HPDE6-E6E7 (cell line): ENCODE results near the gene OMA1.
"Not testable (repeated sequence)": the region's sequence is repeated elsewhere in the genome, so short reads cannot be mapped to it uniquely, and the experiment has no call there.

ENCODE experiments used
- DNase-seq: peaks from one replicate; pipeline ENCODE4 v3.0.0; 2011; ENCODE audit warnings: missing footprints; ENCODE audit errors: extremely low spot score

OMA1 gene

DNA sequence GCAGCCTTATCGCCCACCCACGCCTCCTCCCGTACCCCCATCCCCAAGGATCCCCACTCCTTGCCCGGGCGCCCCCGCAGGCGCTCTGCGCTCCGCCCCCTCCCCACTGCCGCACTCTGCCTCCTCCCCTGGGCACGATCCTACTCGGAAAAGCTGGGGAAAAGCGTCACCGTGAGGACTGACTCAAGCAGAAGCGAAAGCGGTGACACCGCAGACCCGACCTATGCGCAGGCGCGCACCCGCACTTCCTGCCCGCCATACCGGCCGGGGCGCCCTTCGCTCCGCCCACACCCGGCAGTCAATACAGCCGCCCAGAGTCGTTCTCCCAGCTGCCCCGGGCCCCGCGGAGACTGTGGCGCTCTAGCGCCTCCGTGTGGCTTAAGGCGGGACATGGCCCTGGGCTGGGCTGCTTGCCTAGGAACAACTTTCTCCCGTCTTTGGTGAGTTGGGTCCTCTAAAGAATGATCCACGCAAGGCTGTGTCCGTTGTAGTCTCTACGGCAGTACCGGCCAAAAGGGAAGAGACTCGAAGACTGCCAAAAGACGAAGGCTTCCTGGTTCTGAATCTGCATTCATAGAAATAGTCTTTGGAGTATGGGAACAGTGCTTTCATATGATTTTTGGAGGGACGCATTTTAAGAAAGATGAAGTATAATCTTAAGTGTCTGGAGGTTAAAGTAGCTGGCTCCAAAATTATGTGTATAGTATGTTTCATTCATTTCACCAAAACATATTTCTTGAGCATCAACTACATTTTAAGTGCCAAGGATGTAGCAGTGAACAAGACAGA lies at the start of gene OMA1:
Gene OMA1, minus strand, starts transcription at position 207 of the 789 bp plus-strand sequence. CDS start 7,432 bp downstream, outside the sequence.
- peak; percentile 87 for DNase-seq

DNA sequence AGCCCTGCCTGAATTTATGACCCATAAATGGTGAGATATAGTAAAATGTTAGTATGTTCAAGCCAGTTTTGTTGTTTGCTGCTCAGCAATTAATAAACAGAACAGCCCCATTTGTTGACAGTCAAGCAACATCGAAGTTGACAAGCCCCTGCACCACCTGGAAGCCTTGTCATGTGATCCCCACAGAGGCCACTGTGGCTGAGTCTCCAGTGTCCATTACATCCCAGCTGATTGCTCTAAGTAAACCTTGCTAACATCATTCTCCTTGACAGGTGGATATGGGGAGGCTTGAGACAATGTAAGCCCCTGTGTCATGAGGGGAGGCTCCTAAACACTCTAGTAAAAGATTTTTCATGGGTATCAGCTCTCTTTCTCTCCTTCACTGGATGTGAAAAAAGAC lies 48.0 kb upstream of the OMA1 start:
- DNase-seq: no peak

GRCh38 chr1:58592522-58593134 lies 46.1 kb upstream of the OMA1 start:
- peak; percentile 91 for DNase-seq

GRCh38 chr1:58591806-58592205 lies 45.3 kb upstream of the OMA1 start:
- DNase-seq: no peak

DNA sequence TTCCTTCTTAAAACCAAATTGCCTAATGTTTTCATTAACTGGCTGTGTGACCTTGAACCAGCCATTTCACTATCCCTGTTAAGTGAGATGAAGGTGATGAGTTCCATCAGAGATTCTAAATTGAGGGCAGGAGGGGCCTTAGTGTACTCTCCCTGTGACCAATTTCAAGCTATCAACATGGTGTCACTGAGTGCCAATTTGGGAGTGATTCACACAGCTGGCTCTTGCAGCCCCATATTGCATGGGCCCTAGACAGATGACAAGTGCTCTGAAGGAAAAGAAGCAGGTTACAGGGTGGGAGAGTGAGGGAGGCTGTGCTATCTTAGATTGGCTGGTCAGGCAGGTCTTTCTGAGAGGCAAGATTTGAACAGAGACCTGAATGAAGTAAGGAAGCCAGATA lies 43.5 kb upstream of the OMA1 start:
- DNase-seq: no peak

GRCh38 chr1:58588396-58588795 lies 41.9 kb upstream of the OMA1 start:
- no peak for DNase-seq

GRCh38 chr1:58587667-58588066 lies 41.1 kb upstream of the OMA1 start:
- no peak for DNase-seq

DNA sequence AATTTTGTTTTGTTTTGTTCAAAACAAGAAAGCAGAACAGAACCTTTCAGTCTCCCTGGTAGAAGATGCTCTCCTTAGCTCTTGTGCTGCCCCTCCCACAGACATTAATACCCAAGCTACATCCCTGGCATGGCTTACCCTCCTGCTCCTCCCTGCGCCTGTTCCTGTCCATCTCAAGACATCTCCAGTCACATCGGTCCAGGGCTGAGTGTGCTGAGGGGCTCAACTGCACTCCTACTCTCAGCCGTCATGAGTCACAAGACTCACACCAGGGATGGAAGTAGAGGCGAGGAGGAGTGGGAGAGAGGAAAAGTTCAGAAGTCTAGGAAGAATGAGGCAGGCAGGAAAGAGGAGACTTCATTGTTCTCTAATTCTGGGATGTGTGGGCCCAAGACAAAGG lies 39.7 kb upstream of the OMA1 start:
- DNase-seq: no peak

DNA sequence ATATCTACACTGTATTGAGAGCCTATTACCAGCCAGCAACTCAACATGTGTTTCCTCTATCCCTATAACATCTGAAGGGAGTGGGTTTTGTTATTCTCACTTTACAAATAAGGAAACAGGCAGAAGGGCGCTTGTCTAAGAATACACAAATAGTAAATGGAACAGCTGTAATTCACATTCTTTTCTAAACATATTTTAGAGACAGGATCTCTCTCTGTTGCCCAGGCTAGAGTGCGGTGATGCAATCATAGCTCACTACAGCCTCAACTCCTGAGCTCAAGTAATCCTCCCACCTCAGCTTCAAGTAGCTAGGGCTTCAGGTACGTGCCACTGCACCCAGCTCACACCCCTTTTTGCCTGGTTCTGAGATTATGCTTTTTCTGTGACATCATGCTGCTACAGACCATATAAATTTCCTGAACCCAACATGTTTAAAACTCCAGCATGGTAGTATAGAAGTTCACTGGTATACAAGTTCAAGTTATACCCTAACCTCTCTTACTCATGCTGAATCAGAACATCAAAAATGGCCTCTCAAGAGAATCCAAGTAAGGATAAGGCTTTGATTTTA lies 39.1 kb upstream of the OMA1 start:
- no peak for DNase-seq

GRCh38 chr1:58585166-58585565 lies 38.6 kb upstream of the OMA1 start:
- DNase-seq: no peak

DNA sequence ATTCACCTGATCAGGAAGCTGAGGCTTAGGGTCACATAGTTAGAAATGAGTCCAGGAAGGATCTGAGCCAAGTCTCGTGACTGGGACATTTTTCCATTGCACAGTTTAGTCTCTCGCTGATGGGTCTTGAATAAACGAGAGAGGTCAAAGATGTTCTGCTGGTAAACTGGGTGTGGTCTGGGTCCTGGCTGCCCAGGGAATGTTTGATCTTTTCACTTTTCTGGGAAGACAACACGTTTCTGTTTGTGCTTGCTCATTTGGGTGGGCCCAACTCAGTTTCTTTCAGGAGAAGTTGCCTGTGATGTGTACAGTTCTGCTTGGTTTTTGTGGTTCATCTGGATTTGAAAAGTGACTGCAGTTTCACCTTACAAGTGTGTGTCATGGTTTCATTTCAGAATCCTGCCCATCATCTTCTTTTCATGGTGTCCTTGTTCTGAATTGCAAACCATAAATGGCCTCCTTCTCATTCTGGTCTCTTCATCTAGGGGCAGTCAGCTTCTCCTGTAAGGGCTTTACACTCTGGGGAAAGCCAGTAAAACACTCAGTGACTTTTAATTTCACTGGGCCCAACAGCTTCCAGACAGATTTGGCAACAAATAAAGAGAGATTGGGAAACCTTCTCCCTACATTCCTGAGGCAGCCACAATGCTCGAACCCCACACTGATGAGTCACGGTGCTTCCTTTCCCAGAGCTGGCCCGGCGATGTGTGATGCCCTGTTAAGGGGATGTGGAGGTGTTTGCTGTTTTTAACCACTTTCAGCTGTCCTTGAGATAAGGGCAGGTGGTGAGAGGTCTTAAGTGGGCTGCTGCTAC lies 37.8 kb upstream of the OMA1 start:
- peak; percentile 85 for DNase-seq

- no peak for DNase-seq
Measured at GRCh38 chr1:58583496-58583895, 37.0 kb upstream of the OMA1 start.

DNA sequence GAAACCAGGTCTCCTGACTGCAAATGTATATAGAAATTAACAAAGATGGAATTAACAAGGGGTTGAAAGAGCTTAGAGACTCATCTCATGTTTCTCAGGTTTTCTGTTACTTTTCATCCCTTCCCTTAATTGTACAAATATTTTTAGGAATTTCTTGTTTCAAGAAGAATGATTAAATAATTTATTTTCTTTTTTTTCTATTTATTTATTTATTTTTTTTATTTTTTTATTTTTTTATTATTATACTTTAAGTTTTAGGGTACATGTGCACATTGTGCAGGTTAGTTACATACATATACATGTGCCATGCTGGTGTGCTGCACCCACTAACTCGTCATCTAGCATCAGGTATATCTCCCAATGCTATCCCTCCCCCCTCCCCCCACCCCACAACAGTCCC lies 35.6 kb upstream of the OMA1 start:
- DNase-seq: not testable (repeated sequence)

DNA sequence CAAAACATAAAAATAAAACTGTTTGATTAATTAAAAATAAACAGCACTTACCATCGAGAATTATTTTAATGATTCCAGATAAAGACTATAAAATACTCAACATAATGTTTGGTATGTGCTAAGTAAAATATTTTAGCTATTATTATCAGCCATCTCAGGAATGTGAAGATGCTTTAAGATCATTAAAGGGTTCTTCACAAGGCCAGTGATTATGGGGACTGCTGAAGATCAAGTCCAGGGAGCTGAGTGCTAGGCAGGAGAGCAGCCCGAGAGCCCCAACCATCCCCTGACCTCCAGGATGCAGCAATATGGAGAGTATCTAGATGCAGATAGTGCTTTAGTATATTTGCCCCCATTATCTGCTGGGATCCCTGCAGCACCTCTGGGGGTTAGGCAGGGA lies 35.1 kb upstream of the OMA1 start:
- DNase-seq: no peak

DNA sequence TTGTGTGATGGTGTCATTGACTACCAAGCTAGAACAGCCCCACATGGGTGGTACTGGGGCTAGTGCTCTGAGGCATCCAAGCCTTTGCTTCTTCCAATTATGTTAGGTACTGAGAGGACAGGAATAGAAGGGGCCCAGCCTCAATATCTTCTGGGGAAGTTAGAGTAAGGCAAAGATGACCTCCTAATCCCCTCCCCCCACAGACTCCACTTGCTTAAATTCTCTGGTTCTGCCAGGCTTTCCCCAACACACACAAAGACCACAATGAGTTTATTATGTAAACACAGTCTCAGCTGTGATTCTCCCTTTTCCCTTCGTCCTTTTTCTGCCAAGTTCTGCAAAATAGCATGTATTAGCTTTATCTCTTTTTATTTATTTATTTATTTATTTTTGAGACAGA lies 33.7 kb upstream of the OMA1 start:
- DNase-seq: no peak

DNA sequence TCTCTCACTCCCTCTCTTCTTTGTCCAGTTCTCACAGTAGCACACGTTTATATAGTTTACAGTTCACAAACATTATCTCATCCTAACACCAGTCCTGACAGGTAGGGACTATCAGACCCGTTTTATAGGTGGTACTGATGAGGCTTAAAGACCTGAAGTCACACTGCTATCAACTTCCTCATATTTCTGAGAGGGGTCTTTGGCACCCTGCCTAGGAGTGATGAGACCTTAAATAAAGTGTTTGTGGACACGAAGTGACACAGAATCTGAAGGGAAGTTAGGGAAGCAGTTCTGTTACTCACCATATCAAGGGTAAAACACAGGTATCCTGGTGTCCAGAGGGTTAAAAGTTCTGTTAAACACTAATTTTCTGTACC lies 31.1 kb upstream of the OMA1 start:
- no peak for DNase-seq

- DNase-seq: peak; percentile 77
Measured at GRCh38 chr1:58576727-58577653, 30.5 kb upstream of the OMA1 start, which contains the start of gene TACSTD2. Gene TACSTD2 (minus strand): TSS chr1:58577252. CDS start chr1:58577156, 96 bp downstream.

GRCh38 chr1:58576325-58576726 lies 29.8 kb upstream of the OMA1 start:
- DNase-seq: no peak

DNA sequence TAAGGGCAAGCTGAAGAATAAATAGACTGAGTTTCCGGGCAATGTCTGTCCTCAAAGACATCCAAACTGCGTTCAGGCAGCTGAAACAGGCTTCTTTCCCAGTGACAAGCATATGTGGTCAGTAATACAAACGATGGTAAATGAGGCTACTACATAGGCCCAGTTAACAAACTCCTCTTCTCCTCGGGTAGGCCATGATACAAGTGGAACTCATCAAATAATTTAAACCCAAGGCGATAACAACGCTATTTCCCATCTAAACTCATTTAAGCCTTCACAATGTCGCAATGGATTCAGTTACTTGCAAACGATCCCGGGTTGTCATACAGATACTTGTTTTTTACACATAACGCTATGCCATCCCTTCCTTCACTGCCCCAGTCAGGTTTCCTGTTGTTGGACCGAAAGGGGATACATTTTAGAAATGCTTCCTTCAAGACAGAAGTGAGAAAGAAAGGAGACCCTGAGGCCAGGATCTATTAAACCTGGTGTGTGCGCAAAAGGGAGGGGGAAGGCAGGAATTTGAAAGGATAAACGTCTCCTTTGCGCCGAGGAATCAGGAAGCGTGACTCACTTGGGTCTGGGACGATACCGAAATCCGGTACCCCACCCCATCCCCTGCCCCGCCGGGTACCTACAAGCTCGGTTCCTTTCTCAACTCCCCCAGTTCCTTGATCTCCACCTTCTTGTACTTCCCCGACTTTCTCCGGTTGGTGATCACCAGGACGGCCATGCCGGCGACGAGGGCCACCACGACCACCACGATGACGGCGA lies 29.2 kb upstream of the OMA1 start:
- no peak for DNase-seq

- DNase-seq: no peak
Measured at GRCh38 chr1:58574816-58575215, 28.3 kb upstream of the OMA1 start.
